Measurements from ENCODE around the gene LIPC.

DNA sequence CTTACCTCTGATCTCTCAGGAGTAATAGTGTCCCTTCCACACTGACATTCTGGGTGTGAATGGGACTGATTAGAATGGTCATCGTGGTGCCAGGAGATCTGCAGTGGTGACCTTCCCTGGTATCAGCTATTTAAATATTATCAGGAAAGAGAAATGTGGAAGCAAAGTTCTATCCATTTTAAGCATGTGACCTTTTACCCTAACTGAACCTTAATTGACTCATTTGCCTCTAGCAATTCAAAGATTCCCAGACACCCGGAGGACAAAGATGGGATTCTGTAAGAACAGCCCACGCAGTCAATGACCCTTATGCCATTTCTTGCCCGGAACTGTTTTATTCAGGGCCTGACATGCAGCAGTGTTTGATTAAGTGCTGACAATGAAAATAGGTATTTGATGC is 10.3 kb downstream of the LIPC start:
- TF ChIP-seq, protein P1, sequence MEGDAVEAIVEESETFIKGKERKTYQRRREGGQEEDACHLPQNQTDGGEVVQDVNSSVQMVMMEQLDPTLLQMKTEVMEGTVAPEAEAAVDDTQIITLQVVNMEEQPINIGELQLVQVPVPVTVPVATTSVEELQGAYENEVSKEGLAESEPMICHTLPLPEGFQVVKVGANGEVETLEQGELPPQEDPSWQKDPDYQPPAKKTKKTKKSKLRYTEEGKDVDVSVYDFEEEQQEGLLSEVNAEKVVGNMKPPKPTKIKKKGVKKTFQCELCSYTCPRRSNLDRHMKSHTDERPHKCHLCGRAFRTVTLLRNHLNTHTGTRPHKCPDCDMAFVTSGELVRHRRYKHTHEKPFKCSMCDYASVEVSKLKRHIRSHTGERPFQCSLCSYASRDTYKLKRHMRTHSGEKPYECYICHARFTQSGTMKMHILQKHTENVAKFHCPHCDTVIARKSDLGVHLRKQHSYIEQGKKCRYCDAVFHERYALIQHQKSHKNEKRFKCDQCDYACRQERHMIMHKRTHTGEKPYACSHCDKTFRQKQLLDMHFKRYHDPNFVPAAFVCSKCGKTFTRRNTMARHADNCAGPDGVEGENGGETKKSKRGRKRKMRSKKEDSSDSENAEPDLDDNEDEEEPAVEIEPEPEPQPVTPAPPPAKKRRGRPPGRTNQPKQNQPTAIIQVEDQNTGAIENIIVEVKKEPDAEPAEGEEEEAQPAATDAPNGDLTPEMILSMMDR (IDR thresholded peaks at IDR 0.05): no peak
- TF ChIP-seq ZFX (IDR thresholded peaks at IDR 0.05; ENCODE audit: borderline replicate concordance): no peak
